ENCODE results near the gene EFHD2.

The EFHD2 gene

GRCh38 chr1:15412175-15412800, 2.6 kb downstream of the EFHD2 start:
- no peak overlapping the region for H3K4me3 ChIP-seq (replicated peaks; ENCODE audit: low read depth, low read length)
- no peak for TF ChIP-seq CTCF (IDR thresholded peaks at IDR 0.05; ENCODE audit: low read length, missing control alignments)
- no peak for DNase-seq (ENCODE audit: low read depth)

DNA sequence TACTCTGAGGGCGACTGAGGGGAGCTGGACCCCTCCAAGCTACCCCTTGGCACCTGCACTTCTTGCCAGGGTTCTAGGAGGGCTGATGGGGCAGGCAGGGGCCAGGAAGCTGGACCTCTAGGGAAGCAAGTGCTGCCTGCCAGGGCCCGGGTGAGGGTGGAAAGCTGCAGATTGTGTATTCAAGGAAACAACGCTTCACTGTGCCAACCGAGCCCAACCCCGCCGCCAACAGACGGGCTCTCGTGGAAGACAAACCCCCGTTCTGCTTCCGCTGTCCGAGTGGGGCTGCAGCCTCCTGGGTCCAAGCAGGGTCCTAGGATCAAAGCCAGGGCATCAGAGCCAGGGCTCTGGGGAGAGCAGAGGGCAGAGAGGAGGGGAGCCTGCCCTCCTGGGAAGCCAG, 3.2 kb downstream of the EFHD2 start:
- no peak for DNase-seq (ENCODE audit: low read depth)
- H3K4me3 ChIP-seq (replicated peaks; ENCODE audit: low read depth, low read length): no peak overlapping the region
- no peak for TF ChIP-seq CTCF (IDR thresholded peaks at IDR 0.05; ENCODE audit: low read length, missing control alignments)

DNA sequence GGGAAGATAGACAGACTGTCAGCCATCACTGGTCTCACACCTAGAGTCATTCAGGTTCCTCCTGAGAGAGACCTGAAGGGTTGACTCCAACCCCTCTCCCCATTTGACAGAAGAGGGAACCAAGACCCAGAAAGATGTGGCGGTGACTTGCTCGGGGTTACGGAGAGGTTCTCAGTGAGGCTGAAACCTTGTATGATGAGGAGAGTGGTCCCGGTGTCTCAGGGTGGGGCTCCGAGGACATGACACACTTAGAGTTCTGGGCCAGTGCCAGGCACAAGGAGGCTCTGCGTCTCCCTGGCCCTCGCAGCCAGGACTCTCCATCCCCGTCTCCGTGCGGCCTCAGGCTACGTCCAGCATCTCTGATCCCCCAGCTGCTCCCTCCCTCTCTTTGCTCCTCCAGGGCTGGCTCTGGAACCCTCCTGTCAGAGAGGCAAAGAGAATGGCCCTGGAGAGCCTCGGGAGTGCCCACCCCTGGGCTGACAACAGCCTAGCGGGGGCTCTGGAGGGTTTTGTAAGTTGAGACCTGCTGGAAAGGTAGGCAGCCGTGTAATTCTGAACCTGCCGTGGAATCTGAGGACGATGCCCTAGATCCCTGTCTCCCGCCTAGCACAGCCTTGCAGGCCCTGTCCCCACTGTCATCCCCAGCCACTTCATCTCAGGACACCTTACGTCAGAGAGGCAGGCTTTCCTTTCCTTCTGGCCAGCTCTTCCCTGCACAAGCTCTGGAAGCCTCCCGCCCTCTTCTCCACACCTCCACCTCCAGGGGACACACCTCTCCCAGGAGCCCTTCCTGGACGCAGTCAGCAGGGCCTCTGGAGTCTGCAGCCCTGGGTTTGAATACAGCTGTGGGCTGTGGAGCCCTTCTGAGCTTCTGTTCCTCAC, 4.1 kb downstream of the EFHD2 start:
- DNase-seq (ENCODE audit: low read depth): no peak
- no peak for TF ChIP-seq CTCF (IDR thresholded peaks at IDR 0.05; ENCODE audit: low read length, missing control alignments)
- H3K4me3 ChIP-seq (replicated peaks; ENCODE audit: low read depth, low read length): no peak overlapping the region

- no peak overlapping the region for H3K4me3 ChIP-seq (replicated peaks; ENCODE audit: low read depth, low read length)
- no peak for DNase-seq (ENCODE audit: low read depth)
- TF ChIP-seq CTCF (IDR thresholded peaks at IDR 0.05; ENCODE audit: low read length, missing control alignments): no peak
These were observed 4.8 kb downstream of the EFHD2 start for GRCh38 chr1:15414445-15414983.

DNA sequence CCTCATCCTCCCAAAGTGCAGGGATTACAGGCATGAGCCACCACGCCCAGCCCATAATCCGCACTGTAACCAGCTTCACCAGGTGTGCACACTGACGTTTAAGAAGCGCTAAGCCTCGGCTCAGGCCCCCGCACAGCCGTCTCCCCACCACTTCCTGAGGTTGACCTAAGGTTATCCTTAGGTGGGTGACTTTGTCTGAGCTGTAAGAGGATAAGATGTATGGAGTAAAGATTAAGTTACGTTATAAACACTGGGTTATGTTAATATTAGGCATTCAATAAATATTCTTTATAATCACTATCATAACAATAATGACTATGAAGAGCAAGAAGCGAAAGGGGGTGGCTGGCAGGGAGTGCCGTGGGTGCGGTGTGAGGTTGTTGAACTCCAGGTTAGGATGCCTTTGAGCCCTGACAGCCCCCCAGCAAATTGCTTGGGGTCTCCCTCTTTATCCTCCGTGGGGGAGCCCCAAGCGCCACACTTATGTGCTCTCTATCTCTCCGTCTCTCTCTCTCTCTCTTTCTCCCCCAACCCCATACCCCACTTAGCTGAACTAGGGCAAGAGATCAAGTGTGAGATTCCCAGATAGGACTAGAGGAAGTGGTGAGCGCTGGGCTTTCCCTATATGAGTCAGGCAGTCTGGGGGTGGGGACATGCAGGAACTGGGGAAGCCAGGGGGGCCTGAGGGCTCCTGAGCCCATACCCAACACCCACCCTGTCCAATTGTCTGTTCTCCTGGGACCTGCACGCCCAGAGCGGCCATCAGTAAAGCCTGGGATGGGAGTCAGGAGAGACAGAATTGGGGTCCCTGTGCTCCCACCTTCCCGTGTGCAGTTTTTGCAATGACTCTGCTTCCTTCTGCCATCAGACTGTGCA, 7.6 kb downstream of the EFHD2 start:
- no peak overlapping the region for H3K4me3 ChIP-seq (replicated peaks; ENCODE audit: low read depth, low read length)
- TF ChIP-seq CTCF (IDR thresholded peaks at IDR 0.05; ENCODE audit: low read length, missing control alignments): no peak
- peak; percentile 35 for DNase-seq (ENCODE audit: low read depth)

DNA sequence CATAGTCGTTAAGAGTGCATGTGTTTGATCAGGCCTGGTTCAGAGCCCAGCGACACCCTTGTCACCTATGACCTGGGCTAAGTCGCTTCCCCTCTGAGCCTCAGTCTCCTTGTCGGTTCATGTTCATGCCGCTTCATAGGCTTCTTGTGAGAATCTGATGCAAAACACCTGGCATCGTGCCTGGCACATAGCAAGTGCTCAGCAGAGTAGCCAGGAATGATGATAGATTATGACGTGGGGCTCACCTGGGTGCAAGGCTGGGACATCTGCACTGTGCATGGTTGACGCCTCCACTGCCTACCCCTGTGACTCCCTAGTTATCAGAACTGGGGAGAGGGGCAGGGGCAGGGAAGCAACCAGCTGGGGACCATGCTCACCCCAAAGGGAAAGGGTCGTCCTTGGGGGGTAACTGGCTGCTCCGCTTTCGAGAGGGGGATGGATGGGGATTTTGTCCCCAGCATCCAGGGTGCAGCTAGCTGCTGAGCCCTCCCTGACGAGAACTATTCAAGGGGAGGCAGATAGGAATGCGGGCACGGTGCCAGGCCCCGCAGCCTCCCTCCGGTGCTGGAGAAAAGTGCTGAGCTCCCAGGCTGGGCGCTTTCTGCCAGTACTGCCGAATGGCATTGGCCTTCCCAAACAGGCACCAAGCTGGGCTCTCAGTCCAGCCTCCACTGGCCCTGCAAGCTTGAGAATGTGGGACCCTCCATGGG, 9.3 kb downstream of the EFHD2 start:
- peak; percentile 25 for DNase-seq (ENCODE audit: low read depth)
- H3K4me3 ChIP-seq (replicated peaks; ENCODE audit: low read depth, low read length): no peak overlapping the region
- no peak for TF ChIP-seq CTCF (IDR thresholded peaks at IDR 0.05; ENCODE audit: low read length, missing control alignments)
